ENCODE results near the gene APBA1. TPM values are rescaled to one million over a fixed set of nuclear protein-coding genes. Genes with fewer than 3 reads are reported as not detected.

APBA1 gene
- total RNA-seq, 4 donors from 2014 or later: 4.3 to 11.8 (median 8.4) TPM

- no peak for ATAC-seq (ENCODE audit: low FRiP score)
- no peak for DNase-seq (ENCODE audit: low spot score)
- TF ChIP-seq, protein P1, sequence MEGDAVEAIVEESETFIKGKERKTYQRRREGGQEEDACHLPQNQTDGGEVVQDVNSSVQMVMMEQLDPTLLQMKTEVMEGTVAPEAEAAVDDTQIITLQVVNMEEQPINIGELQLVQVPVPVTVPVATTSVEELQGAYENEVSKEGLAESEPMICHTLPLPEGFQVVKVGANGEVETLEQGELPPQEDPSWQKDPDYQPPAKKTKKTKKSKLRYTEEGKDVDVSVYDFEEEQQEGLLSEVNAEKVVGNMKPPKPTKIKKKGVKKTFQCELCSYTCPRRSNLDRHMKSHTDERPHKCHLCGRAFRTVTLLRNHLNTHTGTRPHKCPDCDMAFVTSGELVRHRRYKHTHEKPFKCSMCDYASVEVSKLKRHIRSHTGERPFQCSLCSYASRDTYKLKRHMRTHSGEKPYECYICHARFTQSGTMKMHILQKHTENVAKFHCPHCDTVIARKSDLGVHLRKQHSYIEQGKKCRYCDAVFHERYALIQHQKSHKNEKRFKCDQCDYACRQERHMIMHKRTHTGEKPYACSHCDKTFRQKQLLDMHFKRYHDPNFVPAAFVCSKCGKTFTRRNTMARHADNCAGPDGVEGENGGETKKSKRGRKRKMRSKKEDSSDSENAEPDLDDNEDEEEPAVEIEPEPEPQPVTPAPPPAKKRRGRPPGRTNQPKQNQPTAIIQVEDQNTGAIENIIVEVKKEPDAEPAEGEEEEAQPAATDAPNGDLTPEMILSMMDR (IDR thresholded peaks at IDR 0.05): no peak
Observed at GRCh38 chr9:69574057-69574456, 98.1 kb downstream of the APBA1 start.

DNA sequence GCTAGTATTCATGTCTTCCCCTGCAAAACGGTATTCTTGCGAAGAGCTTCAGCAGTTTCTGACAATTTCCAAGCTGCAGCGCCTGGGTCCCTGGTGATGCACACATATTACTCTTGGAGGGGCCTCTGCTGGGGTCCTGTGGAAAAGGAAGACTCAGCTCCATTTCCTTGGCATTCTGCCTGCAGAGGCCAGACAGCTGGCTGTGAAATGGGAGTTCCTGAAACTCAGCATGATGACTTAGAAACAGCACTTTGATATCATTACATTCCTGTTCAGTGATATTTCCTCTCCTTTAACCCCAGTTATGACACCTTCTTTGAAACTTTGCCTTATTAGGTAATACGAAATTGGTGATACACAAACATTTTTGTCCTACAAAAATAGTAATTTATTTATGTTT is 98.5 kb downstream of the APBA1 start:
- ATAC-seq (ENCODE audit: low FRiP score): peak; percentile 31
- TF ChIP-seq, protein P1 (IDR thresholded peaks at IDR 0.05): no peak
- no peak for DNase-seq (ENCODE audit: low spot score)

GRCh38 chr9:69572611-69573010 is 99.6 kb downstream of the APBA1 start:
- no peak for ATAC-seq (ENCODE audit: low FRiP score)
- no peak for DNase-seq (ENCODE audit: low spot score)
- TF ChIP-seq, protein P1 (IDR thresholded peaks at IDR 0.05): no peak

- no peak for DNase-seq (ENCODE audit: low spot score)
- TF ChIP-seq, protein P1 (IDR thresholded peaks at IDR 0.05): no peak
- no peak for ATAC-seq (ENCODE audit: low FRiP score)
Observed at GRCh38 chr9:69571032-69571431, 101.1 kb downstream of the APBA1 start.

GRCh38 chr9:69569738-69570451 is 102.3 kb downstream of the APBA1 start:
- ATAC-seq (ENCODE audit: low FRiP score) (peak; percentile 75), DNase-seq (ENCODE audit: low spot score) (no peak)
- TF ChIP-seq, protein P1 (IDR thresholded peaks at IDR 0.05): no peak

- DNase-seq (ENCODE audit: low spot score) (no peak), ATAC-seq (ENCODE audit: low FRiP score) (no peak)
- TF ChIP-seq, protein P1 (IDR thresholded peaks at IDR 0.05): no peak
Observed at GRCh38 chr9:69564557-69564956, 107.6 kb downstream of the APBA1 start.

DNA sequence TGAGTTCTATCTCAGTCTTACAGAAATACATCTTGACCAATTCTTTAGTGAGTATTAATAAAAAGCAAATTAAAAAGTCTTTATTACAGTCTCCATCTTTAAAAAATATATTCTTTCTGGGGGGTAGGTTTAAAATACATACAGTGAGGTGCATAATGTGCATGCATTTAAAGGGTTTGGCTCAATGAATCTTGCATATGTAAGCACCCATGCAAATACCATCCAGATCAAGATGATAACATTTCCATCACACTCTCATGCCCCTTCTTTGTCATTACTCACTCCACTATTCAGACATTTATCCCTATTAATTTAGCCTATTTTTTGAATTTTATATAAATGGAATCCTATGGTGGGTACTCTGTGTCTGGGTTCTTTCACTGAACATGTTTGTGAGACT is 113.0 kb downstream of the APBA1 start:
- no peak for DNase-seq (ENCODE audit: low spot score)
- TF ChIP-seq, protein P1 (IDR thresholded peaks at IDR 0.05): no peak
- no peak for ATAC-seq (ENCODE audit: low FRiP score)

Measured in omental fat pad (tissue), 4 donors.